ENCODE data around the gene CCDC88B. TPM values are rescaled to one million over a fixed set of nuclear protein-coding genes. Genes with fewer than 3 reads are reported as not detected.

Gene CCDC88B
- polyA plus RNA-seq, 1 donor from 2014 or later = 1.3 TPM

DNA sequence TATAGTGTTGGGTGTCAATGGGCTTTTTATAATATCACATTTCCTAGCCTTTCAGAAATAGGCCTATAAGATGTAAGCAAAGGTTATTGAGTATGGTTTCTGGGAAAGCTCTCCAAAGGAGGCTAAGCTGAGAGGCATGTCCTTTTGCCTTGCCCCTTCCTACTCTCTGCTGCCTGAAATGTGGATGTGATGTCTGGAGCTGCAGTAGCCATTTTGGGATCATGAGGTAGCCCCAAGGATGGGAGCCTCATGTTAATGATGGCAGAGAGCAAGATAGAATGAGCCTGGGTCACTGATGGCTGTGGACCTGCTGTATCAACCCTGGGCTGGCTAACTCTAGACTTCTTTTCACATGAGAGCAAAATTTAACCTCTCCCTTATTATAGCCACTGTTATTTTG is 47.9 kb downstream of the CCDC88B start:
- TF ChIP-seq, protein P1, sequence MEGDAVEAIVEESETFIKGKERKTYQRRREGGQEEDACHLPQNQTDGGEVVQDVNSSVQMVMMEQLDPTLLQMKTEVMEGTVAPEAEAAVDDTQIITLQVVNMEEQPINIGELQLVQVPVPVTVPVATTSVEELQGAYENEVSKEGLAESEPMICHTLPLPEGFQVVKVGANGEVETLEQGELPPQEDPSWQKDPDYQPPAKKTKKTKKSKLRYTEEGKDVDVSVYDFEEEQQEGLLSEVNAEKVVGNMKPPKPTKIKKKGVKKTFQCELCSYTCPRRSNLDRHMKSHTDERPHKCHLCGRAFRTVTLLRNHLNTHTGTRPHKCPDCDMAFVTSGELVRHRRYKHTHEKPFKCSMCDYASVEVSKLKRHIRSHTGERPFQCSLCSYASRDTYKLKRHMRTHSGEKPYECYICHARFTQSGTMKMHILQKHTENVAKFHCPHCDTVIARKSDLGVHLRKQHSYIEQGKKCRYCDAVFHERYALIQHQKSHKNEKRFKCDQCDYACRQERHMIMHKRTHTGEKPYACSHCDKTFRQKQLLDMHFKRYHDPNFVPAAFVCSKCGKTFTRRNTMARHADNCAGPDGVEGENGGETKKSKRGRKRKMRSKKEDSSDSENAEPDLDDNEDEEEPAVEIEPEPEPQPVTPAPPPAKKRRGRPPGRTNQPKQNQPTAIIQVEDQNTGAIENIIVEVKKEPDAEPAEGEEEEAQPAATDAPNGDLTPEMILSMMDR (IDR thresholded peaks at IDR 0.05; ENCODE audit: poor library complexity, severe bottlenecking) = no peak
- no peak for TF ChIP-seq RAD21 (conservative IDR thresholded peaks at IDR 0.05)
- TF ChIP-seq POLR2AphosphoS5 (IDR thresholded peaks at IDR 0.05) = no peak
- TF ChIP-seq TAF1 (IDR thresholded peaks at IDR 0.05; ENCODE audit: low read depth) = no peak
- no peak for TF ChIP-seq EP300 (conservative IDR thresholded peaks at IDR 0.05; ENCODE audit: poor library complexity, severe bottlenecking)
- no peak for TF ChIP-seq MXI1 (conservative IDR thresholded peaks at IDR 0.05; ENCODE audit: poor library complexity, severe bottlenecking)
- TF ChIP-seq EZH2 (IDR thresholded peaks at IDR 0.05; ENCODE audit: borderline replicate concordance, insufficient read depth, low read length, poor library complexity, severe bottlenecking) = no peak
- no peak for TF ChIP-seq REST (IDR thresholded peaks at IDR 0.05; ENCODE audit: borderline replicate concordance)
- no peak for TF ChIP-seq SMC3 (conservative IDR thresholded peaks at IDR 0.05; ENCODE audit: poor library complexity)
- H3F3A ChIP-seq (ENCODE audit: insufficient read depth, low read length, poor library complexity, severe bottlenecking) = no peaks in the 10 kb centered on the region

DNA sequence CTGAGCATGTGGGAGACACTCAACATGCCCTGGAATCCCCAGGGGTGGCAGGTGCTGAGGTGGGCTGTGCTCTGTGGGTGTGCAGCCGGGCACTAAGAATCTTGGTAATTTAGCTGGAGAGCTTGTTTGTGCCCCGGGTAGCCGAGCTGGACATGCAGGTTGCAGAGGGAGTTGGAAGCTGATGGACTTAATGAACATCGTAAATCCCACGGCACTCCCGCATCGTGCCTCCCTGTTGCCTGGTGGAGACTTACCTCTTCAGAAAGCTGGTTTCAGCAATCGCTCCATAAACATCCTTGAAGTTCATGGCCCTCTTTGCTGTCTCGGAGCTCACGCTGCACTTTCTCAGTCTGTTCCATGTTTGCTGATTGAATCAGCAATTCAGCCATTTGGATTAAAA is 48.9 kb downstream of the CCDC88B start:
- TF ChIP-seq, protein P1 (IDR thresholded peaks at IDR 0.05; ENCODE audit: poor library complexity, severe bottlenecking) = no peak
- no peak for TF ChIP-seq EZH2 (IDR thresholded peaks at IDR 0.05; ENCODE audit: borderline replicate concordance, insufficient read depth, low read length, poor library complexity, severe bottlenecking)
- no peak for TF ChIP-seq TAF1 (IDR thresholded peaks at IDR 0.05; ENCODE audit: low read depth)
- TF ChIP-seq RAD21 (conservative IDR thresholded peaks at IDR 0.05) = no peak
- TF ChIP-seq POLR2AphosphoS5 (IDR thresholded peaks at IDR 0.05) = no peak
- TF ChIP-seq MXI1 (conservative IDR thresholded peaks at IDR 0.05; ENCODE audit: poor library complexity, severe bottlenecking) = no peak
- no peak for TF ChIP-seq REST (IDR thresholded peaks at IDR 0.05; ENCODE audit: borderline replicate concordance)
- no peak for TF ChIP-seq EP300 (conservative IDR thresholded peaks at IDR 0.05; ENCODE audit: poor library complexity, severe bottlenecking)
- H3K27me3 ChIP-seq (ENCODE audit: insufficient read depth, low read depth, low read length) = no peaks in the 10 kb centered on the region

More for the DNA sequence above, 47.9 kb downstream of the CCDC88B start:
- H3K36me3 ChIP-seq (ENCODE audit: insufficient read depth, low read length) = no peaks in the 10 kb centered on the region
- H3K9me3 ChIP-seq (ENCODE audit: low read length) = no peaks in the 10 kb centered on the region
- no peak overlapping the region for H3K9ac ChIP-seq (ENCODE audit: low read length)
- H3K4me2 ChIP-seq (ENCODE audit: low read length) = no peak overlapping the region
- no peak overlapping the region for H2AFZ ChIP-seq (ENCODE audit: low read depth, low read length)
- no peaks in the 10 kb centered on the region for H3K79me2 ChIP-seq (replicated peaks; ENCODE audit: insufficient read depth, low read length)
- H3K4me3 ChIP-seq (ENCODE audit: low read length) = no peak overlapping the region
- no peaks in the 10 kb centered on the region for H3K27me3 ChIP-seq (ENCODE audit: insufficient read depth, low read depth, low read length)
- no peaks in the 10 kb centered on the region for H4K20me1 ChIP-seq (ENCODE audit: insufficient read depth)
- no peaks in the 10 kb centered on the region for H3K9me2 ChIP-seq (ENCODE audit: insufficient read depth, low read length)
- H3K27ac ChIP-seq (ENCODE audit: low read length) = no peak overlapping the region

More for the DNA sequence above, 48.9 kb downstream of the CCDC88B start:
- H3K9me3 ChIP-seq (ENCODE audit: low read length) = no peaks in the 10 kb centered on the region
- H2AFZ ChIP-seq (ENCODE audit: low read depth, low read length) = no peak overlapping the region
- no peaks in the 10 kb centered on the region for H3K79me2 ChIP-seq (replicated peaks; ENCODE audit: insufficient read depth, low read length)
- H4K20me1 ChIP-seq (ENCODE audit: insufficient read depth) = no peaks in the 10 kb centered on the region
- no peaks in the 10 kb centered on the region for H3F3A ChIP-seq (ENCODE audit: insufficient read depth, low read length, poor library complexity, severe bottlenecking)
- no peak overlapping the region for H3K4me3 ChIP-seq (ENCODE audit: low read length)
- no peaks in the 10 kb centered on the region for H3K9me2 ChIP-seq (ENCODE audit: insufficient read depth, low read length)
- H3K9ac ChIP-seq (ENCODE audit: low read length) = no peak overlapping the region
- no peaks in the 10 kb centered on the region for H3K36me3 ChIP-seq (ENCODE audit: insufficient read depth, low read length)
- H3K27ac ChIP-seq (ENCODE audit: low read length) = no peak overlapping the region
- H3K4me2 ChIP-seq (ENCODE audit: low read length) = no peak overlapping the region

Data from neural cell (in vitro differentiated cells).